GM12872 (cell line): ENCODE measurements around the gene NUDT22.

Source experiments
- CTCF ChIP-seq: IDR thresholded peaks from 3 replicates; pipeline ENCODE4 v1.5.1; 2011; ENCODE audit warnings: low read depth, mild to moderate bottlenecking, low read length, moderate library complexity; ENCODE audit not compliant: insufficient read depth

NUDT22 gene

GRCh38 chr11:64224151-64224890 lies 1.8 kb upstream of the NUDT22 start:
- no peak for TF ChIP-seq CTCF

DNA sequence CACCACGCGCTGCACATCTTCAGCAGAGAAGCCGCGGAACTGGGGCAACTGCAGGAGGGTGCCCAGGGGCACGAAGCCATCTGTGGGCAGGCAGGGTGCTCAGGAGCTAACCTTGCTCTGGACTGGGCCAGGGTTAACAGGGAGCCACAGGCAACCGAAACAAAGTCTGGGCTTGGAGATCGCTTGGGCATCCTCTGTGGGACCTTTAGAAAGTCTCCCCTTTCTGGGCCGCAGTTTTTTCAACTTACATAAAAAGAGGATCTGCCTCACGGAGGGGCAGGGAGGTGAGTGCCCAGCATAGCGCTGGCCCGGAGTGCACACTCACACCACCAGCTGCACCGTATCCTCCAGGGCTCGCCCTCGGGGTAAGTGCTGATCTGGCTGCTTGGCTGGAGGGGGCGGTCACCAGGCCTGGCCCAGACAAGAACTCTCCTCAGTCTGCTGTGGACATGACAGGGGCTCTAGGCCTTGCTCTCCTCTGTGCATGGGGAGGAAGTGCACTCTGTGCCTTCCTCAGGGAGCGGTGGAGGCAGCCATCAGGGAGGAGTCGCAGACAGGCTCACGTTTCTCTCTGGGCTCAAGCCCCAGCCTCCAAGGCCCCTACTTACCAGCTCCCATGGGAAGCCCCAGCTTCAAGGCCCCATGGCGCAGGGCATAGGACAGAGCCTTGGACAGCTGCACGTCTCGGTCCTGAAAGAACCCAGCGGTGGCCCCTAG lies 1.0 kb upstream of the NUDT22 start:
- no peak for TF ChIP-seq CTCF

DNA sequence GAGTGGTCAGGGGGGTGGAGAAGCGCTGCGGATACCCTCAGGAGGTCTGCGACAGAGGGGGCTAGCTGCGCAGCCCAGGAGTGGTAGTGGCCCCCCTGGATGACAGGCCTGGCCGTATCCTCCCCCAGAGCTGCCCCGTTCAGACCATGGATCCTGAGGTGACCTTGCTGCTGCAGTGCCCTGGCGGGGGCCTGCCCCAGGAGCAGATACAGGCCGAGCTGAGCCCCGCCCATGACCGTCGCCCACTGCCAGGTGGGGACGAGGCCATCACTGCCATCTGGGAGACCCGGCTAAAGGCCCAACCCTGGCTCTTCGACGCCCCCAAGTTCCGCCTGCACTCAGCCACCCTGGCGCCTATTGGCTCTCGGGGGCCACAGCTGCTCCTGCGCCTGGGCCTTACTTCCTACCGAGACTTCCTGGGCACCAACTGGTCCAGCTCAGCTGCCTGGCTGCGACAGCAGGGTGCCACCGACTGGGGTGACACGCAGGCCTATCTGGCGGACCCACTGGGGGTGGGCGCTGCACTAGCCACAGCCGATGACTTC lies 505 bp downstream of the NUDT22 start:
- no peak for TF ChIP-seq CTCF

DNA sequence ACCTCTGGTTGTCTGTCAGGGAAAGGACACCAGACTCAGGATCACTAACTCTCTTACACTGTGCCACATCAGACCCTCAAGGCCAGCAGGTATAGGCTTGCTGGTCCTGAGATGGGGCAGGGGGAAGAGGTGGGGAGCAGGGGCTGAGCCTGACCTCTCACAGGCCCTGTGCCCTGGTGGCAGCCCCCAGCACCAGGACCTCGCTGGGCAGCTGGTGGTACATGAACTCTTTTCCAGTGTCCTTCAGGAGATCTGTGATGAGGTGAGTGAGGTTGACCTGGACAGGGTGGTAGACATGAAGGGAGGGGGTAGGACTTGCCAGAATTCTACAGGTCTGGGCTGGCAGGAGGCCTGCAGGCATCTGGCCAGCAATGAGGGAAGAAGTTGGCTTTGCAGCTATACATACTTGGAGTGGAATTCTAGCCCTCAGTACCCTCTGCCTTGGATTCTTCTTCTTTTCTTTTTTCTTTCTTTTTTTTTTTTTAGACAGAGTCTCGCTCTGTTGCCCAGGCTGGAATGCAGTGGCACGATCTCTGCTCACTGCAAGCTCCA lies 1.4 kb downstream of the NUDT22 start:
- TF ChIP-seq CTCF: no peak

DNA sequence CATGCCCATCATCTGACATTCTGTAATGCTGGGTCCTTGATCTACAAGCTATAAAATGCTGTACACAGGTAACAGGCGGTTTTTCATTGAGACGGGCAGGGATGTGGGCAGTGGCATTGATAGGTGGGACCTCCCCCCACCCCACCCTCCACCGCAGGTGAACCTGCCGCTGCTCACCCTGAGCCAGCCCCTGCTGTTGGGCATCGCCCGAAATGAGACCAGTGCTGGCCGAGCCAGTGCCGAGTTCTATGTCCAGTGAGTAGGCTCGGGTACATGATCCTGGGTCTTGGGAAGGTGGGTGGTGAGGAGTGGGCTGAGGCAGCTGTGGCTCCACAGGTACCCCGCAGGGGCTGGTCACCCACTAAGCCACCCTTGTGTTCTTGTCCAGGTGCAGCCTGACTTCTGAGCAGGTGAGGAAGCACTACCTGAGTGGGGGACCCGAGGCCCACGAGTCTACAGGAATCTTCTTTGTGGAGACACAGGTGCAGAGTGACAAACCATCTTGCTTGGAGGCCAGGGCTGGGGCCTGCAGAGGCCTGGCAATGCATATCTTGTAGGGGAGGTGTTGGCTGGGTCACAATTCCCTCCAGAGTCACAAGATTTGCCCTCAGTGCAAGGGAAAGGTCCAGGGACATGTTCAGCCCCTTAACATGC lies 3.1 kb downstream of the NUDT22 start:
- no peak for TF ChIP-seq CTCF

DNA sequence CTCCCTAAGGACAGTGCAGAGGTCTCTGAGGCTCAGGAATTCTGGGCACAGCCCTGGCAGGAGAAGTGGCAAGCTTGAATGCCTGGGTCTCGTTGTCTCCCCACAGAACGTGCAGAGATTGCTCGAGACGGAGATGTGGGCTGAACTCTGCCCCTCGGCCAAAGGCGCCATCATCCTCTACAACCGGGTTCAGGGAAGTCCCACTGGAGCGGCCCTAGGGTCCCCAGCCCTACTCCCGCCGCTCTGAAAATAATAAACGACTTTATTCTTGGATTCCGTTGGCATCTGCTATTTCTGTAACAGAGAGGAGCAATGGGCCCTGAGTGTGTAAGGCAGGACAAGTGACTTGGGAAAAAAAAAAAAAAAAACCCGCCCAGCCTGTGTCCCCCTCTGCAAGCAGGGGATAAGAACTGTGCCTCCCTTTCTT lies 3.7 kb downstream of the NUDT22 start:
- no peak for TF ChIP-seq CTCF
